ENCODE measurements around the gene PBOV1.

DNA sequence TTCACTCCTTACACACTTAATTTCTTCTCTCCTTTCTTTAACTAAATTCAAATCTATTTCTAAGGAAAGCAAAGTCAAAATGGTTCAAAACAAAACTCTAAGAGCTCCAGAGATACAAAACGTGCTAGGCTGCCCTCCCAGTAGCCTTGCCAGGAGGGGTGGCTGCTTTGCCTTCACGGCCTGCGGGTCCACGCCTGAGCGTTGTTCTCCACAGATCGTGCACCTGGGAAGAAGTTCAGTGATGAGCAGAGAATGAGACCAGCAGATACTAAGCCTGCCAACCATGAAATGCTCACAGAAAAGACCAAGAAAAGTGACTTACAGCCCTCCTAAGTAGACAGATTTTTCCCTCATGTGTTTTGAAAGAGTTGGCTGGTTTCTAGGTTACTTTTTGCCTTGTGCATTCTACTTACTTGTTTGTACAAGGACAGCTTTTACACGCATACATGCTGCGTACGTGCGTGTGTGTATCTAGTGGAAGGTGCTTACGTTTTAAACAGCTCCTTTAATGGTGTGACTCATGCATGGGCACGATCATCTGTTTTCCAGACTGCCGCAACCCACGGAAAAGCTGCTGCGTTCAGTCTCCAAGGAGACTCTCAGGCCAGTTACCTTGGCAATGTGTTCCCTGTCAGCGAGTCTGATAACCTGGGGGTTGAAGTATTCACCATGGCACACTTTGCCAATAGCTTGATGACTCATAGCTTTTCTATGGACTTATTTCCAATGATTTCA is 32.4 kb upstream of the PBOV1 start:
- TF ChIP-seq POLR2AphosphoS5 (IDR thresholded peaks at IDR 0.05; ENCODE audit: insufficient read depth in 1 of 2, low read depth in 1 of 2) = no peak
- TF ChIP-seq, protein P1, sequence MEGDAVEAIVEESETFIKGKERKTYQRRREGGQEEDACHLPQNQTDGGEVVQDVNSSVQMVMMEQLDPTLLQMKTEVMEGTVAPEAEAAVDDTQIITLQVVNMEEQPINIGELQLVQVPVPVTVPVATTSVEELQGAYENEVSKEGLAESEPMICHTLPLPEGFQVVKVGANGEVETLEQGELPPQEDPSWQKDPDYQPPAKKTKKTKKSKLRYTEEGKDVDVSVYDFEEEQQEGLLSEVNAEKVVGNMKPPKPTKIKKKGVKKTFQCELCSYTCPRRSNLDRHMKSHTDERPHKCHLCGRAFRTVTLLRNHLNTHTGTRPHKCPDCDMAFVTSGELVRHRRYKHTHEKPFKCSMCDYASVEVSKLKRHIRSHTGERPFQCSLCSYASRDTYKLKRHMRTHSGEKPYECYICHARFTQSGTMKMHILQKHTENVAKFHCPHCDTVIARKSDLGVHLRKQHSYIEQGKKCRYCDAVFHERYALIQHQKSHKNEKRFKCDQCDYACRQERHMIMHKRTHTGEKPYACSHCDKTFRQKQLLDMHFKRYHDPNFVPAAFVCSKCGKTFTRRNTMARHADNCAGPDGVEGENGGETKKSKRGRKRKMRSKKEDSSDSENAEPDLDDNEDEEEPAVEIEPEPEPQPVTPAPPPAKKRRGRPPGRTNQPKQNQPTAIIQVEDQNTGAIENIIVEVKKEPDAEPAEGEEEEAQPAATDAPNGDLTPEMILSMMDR (IDR thresholded peaks at IDR 0.05) = no peak
- no peak for TF ChIP-seq POLR2A (IDR thresholded peaks at IDR 0.05)
